OCI-LY1 (cell line): ENCODE data around the gene ZNF469.

Source experiments
- CTCF ChIP-seq: fragments of 200-600 bp; sonication (generic), shearing (Covaris generic); IDR thresholded peaks from 2 replicates; pipeline ENCODE4 v1.5.1; 2017; ENCODE audit warnings: mild to moderate bottlenecking, antibody characterized with exemption, low read length, moderate library complexity, mixed read lengths
- EZH2 ChIP-seq: fragments of 200-600 bp; sonication (generic), shearing (Covaris generic); IDR thresholded peaks from 2 replicates; pipeline ENCODE4 v1.8.0; 2017; ENCODE audit warnings: borderline replicate concordance, mixed run types, mild to moderate bottlenecking, antibody characterized with exemption, low read length, moderate library complexity, mixed read lengths

- TF ChIP-seq CTCF (no peak), EZH2 (no peak)
These were observed 21.8 kb upstream of the ZNF469 start for GRCh38 chr16:88360999-88361398.
